HG03558 (cell line): ENCODE data around the gene TCIRG1.
"Not testable (repeated sequence)": the region's sequence is repeated elsewhere in the genome, so short reads cannot be mapped to it uniquely, and the experiment has no call there.

Experiments used
- ATAC-seq: cut with Tn5 transposase; IDR thresholded peaks from one replicate; pipeline ENCODE4 v1.9.1; 2021; ENCODE audit warnings: moderate number of reproducible peaks; ENCODE audit not compliant: unreplicated experiment; ENCODE audit errors: extremely low read depth

The TCIRG1 gene, protein sequence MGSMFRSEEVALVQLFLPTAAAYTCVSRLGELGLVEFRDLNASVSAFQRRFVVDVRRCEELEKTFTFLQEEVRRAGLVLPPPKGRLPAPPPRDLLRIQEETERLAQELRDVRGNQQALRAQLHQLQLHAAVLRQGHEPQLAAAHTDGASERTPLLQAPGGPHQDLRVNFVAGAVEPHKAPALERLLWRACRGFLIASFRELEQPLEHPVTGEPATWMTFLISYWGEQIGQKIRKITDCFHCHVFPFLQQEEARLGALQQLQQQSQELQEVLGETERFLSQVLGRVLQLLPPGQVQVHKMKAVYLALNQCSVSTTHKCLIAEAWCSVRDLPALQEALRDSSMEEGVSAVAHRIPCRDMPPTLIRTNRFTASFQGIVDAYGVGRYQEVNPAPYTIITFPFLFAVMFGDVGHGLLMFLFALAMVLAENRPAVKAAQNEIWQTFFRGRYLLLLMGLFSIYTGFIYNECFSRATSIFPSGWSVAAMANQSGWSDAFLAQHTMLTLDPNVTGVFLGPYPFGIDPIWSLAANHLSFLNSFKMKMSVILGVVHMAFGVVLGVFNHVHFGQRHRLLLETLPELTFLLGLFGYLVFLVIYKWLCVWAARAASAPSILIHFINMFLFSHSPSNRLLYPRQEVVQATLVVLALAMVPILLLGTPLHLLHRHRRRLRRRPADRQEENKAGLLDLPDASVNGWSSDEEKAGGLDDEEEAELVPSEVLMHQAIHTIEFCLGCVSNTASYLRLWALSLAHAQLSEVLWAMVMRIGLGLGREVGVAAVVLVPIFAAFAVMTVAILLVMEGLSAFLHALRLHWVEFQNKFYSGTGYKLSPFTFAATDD

GRCh38 chr11:68038718-68039525, at the start of gene TCIRG1:
Gene TCIRG1 (plus strand): TSS chr11:68039025. CDS start chr11:68041272, 2,247 bp downstream.
- ATAC-seq: no peak

GRCh38 chr11:67990546-67991346, 48.1 kb upstream of the TCIRG1 start:
- not testable (repeated sequence) for ATAC-seq

DNA sequence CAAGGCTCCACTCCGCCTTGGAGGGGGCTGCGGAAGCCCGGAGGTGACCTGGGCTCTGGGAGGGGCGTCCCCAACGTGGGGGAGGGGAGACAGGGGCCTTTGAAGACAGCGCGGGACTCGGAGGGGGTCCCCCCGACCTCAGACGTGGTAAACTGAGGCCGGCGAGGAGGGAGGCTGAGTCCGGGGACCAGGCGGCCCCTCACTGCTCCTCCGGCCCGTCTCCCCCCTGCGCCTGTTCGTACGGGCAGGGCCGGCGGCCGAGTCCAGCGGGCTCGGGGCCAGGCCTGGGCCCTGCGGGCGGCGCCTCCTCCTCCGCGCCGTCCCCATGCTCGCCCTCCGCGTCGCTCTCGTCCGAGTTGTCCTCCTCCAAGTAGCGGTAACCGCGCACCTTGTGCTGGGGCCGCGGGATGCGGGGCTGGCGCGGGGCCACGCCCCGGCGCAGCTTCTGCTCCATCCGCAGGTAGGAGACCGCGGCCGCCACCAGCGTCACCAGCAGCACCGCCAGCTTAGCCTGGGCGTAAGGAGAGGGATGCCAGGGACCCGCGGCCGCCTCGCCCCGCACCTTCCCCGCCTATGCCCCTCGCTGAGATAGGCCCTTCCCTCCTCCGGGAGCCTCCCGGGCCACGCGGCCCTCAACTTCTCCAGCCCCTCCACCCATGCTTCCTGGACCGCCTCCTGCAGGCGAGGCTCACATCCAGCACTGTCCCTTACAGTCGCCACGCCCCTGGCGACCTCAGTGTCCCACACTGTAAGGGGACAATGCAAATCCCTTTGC, 47.3 kb upstream of the TCIRG1 start:
- not testable (repeated sequence) for ATAC-seq

DNA sequence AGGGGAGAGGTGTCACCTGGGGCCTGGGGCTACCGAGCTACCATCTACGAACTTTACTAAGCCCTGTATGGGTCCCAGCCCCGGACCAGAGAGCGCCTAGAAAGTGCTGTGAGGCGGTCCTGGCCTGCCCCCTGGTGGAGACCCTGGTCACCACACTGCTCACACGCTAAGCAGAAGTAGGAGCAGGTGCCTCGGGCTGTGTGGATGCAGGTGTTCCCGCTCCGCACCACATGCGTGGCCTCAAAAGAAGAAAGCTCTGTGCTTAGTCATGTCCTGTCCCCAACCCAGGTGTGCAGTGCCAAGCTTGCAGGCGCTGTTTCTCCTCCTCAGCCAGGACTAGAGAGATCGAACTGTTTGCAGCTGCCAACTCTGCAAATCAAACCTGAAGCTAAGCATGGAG, 45.0 kb upstream of the TCIRG1 start:
- ATAC-seq: not testable (repeated sequence)

DNA sequence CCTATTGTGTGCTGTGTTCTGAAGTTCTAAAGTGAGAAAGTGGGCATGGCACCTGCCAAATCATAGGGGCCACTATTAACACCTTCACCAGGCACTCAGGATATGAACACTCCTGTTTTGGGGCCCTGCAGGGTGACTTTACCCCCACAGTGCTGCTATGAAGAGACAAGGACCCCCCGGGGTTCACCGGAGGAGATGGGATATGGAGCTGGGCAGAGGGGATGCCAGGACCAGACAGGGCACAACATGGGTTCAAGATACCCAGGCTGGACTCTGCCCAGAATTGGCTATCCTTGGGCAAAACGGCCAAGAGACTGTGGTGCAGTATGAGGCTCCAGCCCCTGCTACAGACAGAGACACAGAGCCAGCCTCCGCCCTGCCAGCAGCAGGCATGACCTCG, 44.4 kb upstream of the TCIRG1 start:
- ATAC-seq: not testable (repeated sequence)

DNA sequence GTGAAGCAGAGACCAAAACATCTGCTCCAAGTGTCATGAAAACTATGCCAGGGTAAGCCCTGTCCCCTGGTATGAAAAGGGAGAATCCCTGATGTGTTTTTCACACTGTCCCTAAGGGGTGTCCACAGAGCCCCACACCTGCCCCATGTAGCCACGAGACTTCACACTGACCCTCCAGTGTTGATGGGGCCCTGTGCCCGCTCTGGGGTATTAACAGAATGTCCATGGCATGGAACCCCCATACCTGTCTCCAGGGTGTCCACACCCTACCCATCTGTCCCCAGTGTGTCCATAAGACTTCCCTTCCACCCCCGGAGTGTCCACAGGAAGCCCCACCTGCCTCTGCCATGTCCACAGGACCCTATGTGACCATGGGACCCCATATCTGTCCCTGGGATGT, 43.7 kb upstream of the TCIRG1 start:
- not testable (repeated sequence) for ATAC-seq

DNA sequence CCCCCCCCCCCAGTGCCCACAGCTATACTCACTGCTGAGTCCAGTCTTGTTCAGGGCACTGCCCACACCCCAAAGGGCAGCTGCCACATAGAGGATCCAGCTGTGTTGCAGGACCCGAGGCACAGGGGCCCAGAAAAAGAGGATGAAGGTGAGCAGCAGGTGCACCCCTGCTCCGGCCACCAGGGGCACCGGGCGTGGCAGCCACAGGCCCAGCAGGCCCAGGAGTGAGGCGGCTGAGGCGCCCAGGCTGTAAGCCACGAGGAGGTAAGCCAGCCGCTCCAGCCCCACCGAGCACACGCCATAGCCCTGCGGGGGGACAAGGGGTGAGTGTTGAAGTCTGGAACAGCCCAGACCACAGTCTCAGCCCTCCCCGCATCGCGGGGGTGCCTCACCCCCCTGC, 43.2 kb upstream of the TCIRG1 start:
- ATAC-seq: not testable (repeated sequence)

DNA sequence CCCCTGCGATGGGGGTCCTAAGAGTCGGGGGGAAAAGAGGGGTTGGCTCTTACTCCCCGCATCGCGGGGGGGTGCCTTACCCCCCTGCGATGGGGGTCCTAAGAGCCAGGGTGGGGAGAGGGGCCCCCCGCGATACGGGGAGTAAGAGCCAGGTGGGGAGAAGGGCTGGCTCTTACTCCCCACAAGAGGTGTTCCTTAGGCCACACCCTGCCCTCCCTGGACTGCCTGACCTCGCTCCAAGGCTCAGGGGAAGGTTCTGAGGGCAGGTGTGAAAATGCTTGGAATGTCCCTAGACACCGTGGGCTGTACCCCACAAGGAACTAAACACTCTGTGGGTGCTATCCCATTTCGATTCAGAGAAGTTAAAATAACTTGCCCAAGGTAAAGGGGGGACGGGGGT, 42.8 kb upstream of the TCIRG1 start:
- ATAC-seq: no peak

DNA sequence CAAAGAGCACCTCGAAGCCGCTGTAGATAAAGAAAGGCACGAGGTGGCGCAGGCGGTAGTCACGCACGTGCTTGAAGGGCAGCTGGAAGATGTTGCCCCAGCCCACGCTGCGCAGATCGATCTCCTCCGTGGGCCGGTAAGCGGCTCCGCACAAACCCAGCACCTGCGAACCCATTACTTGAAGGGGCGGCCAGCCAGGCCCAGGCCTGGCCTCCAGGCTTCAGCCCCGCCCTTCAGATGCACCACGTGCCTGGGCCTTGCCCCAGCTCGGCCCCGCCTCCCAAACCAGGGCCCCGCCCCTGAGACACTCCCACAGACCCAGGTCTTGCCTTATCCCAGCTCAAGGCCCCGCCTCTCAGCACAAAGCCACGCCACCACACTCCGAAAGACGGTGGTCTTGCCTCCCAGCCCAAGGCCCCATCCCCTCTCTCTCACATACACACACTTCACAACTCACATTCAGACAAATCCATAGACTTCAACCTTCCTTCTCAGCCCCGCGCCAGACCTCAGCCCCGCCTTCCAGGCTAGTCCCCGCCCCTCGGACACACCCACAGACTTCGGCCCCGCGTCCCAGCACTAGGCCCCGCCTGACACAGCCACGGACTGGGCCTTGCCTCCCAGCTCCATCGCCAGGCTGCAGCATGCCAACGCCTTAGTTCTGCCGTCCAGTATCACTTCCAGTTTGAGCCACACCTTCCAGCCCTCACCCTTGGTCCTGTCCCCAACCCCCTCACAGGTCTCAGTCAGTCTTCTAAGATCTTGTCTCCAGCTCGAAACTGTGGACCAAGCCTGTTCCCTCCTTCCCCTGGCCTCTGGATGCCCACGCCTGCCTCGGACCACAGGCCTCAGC, 42.0 kb upstream of the TCIRG1 start:
- ATAC-seq: no peak

GRCh38 chr11:67997475-67997921, 41.3 kb upstream of the TCIRG1 start:
- ATAC-seq: no peak

DNA sequence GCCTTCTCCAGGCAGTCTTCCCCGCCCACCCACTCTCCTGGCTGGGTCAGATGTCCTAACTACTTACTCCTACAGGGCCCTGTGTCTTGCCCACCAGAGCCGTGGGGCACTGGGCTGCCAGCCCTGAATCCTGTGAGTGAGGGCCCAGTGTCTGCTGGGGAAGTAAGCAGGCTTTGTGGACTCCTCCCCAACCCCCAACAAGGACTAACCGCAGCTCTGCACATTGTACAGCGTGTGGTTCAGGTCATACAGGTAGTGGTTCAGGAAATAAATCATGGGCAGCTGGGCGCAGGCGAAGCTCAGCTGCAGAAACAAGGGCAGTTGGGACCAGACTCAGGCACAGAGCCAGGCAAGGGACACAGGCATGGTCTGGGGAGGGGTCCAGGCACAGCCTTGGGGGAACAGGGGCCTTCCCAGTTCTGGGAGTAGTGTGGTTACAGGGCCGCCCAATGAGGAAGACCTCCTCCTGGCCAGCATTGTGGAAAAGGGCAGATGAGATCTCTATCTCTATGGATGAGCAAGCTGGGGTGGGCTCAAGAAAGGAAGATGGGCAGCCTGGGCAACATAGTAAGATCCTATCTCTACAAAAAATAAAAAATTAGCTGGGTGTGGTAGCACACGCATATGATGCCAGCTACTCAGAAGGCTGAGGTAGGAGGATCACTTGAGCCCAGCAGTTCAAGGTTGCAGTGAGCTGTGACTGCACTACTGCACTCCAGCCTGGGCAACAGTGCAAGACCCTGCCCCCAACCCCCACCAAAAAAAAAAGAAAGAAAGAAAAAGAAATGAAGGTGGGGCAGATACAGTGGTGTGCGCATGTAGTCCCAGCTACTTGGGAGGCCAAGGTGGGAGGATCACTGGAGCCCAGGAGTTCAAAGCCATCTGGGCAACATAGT, 40.4 kb upstream of the TCIRG1 start:
- no peak for ATAC-seq

DNA sequence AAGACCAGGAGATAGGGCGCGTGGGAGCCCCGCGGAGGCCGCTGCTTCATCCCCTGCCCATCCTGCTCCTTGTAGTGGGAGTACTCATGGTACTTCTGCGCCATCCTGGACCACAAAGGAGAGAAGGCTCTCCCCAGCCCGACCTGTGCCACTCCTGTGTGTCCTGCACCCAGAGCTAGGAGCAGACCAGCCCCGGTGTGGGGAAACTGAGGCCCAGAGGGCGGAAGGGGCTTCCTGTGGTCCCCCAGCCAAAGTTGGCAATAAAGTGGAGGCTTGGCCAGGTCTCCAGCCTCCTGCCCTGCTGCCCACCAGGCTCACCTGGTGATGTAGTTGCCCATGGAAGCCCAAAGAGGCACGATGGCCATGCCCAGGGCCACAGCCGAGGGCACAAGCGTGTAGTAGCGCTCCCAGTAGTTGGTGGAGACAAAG, 39.6 kb upstream of the TCIRG1 start:
- no peak for ATAC-seq

DNA sequence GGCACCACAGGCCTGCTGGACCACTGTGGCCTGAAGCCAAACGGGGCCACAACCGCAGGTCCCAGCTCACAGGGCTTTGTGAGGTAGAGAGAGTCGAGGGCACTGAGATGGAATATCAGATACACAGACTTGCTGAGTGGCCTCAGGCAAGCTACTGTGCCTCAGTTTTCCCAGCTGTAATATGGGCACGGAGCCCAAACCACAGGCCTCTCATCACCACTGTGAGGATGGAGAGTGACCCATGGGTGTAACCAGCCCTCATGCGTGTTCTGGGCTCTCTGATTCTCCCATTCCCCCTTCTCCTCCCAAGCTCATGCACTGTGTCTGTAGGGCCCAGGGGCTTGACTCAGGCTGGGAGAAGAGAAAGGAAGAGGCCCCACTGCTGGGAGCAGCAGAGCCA, 39.1 kb upstream of the TCIRG1 start:
- no peak for ATAC-seq

DNA sequence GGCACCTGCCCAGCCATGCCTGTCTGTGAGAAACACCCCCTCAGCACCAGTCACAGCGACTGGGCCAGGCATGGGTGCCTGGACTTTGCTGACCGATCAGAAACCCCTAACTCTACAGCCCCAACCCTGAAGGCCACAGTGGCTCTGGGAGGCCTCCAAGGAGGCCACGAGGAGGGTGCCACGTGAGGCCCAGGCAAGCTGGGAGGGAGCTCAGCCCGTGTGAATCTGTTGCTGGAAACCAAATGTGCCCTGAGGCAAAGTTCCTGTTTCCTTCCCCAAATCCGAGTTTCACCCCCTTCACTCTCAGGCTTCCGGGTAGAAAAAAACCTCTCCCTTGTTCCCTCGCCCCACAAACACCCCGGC, 36.3 kb upstream of the TCIRG1 start:
- no peak for ATAC-seq

DNA sequence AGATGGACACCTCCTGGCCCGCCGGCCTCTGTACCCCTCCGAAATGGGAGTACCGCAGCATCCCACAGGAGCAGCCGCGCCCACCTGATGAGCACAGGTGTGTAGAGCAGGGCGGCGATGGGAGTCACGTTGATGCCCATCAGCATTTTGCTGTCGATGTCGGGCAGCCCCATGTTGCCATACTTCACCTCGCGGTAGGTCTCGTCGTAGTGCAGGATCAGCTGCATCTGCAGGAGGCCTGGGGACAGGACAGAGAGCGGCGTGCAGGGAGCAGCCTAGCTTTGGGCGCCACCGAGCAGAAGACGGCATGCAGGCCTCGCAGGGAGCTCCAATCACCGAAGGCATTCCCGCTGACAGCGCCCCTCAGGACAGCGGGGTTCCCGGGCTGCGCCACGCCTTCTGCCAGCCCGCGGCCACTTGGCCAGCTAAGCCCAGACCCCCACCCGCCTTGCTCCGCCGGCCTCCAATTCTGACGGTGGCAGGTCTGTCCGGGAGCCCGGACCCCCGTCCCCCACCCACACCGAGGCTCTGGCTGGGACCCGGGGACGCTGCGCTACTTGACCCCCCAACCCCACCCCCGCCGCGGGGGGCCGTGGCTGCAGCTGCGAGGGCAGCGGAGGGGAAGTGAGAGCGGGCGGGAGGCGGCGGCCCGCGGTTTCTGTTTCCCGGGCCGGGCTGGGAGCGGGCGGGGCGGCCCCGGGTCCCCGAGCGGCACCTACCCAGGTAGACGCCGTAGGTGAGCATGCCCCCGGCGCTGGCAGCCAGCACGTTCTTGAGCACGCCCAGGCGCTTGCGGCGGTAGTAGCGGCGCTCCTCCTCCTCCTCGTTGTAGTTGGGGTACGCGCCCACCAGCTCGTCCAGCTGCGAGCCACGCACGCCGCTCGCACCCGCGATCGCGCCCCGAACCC, 35.6 kb upstream of the TCIRG1 start:
- no peak for ATAC-seq
